Neutrophil (primary cell): ENCODE measurements around the gene INPP1.

Experiments
- H3K27ac ChIP-seq: fragments of 200-600 bp; sonication (generic); 2 replicates; pipeline ENCODE4 v1.5.1; 2016; ENCODE audit warnings: mild to moderate bottlenecking, moderate library complexity
- H3K27me3 ChIP-seq: fragments of 200-600 bp; sonication (generic); 2 replicates; pipeline ENCODE4 v1.6.0; 2016; ENCODE audit warnings: mild to moderate bottlenecking
- H3K36me3 ChIP-seq: fragments of 200-600 bp; sonication (generic); 2 replicates; pipeline ENCODE4 v1.5.1; 2017
- H3K4me1 ChIP-seq, 2 experiments: fragments of 200-600 bp in 1 of 2; sonication (generic) in 1 of 2; 1 replicate in 1 of 2; 2 replicates in 1 of 2; pipeline versions ENCODE4 v1.5.1 to v1.6.1; 2013 to 2016; ENCODE audit warnings: low read depth in 1 of 2, low read length in 1 of 2, mild to moderate bottlenecking in 1 of 2, moderate library complexity in 1 of 2; ENCODE audit not compliant: control insufficient read depth in 1 of 2, insufficient read depth in 1 of 2
- H3K4me3 ChIP-seq, 2 experiments: fragments of 200-600 bp in 1 of 2; sonication (generic) in 1 of 2; 1 replicate in 1 of 2; 2 replicates in 1 of 2; pipeline ENCODE4 v1.5.1; 2013 to 2016; ENCODE audit warnings: low read depth in 1 of 2, low read length in 1 of 2, mild to moderate bottlenecking in 1 of 2, moderate library complexity in 1 of 2
- H3K9me3 ChIP-seq: fragments of 200-600 bp; sonication (generic); 2 replicates; pipeline ENCODE4 v1.5.1; 2016
- CTCF ChIP-seq: fragments of 200-600 bp; sonication (generic); IDR thresholded peaks from 2 replicates; pipeline ENCODE4 v1.5.1; 2016; ENCODE audit warnings: antibody characterized with exemption

INPP1 gene

GRCh38 chr2:190378880-190379237, 35.5 kb downstream of the INPP1 start:
- H3K27ac ChIP-seq, result no peak overlapping the region
- H3K36me3 ChIP-seq, result no peaks in the 10 kb centered on the region
- no peaks in the 10 kb centered on the region for H3K27me3 ChIP-seq
- no peaks in the 10 kb centered on the region for H3K4me1 ChIP-seq
- TF ChIP-seq CTCF, result no peak
- no peak overlapping the region for H3K4me3 ChIP-seq
- H3K9me3 ChIP-seq, result no peaks in the 10 kb centered on the region

GRCh38 chr2:190379249-190379964, 36.0 kb downstream of the INPP1 start:
- Histone ChIP-seq H3K27ac (no peak overlapping the region), H3K4me1 (no peaks in the 10 kb centered on the region), H3K9me3 (no peaks in the 10 kb centered on the region), H3K36me3 (no peaks in the 10 kb centered on the region), H3K4me3 (no peak overlapping the region), H3K27me3 (no peaks in the 10 kb centered on the region)
- no peak for TF ChIP-seq CTCF

DNA sequence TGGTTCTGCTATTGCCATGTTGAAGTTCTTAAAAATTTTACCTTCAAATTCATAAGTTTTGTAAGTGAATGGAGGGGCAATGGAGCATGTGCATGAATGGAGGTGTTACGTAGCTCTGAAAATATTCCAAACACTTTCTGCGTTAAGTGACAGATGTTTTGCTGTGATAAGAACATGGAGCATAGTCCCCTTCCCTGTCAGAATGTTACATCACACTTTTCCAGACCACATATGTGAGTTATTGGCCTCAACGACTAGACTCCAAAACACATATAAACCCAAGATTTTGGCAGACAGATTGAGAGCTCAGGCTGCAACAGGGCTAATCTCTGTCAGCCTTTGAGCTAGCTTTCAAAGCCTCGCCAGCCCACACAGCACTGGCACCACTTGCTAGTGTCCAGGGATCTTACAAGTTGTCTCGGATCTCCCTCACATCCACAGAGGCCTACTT, 37.6 kb downstream of the INPP1 start:
- Histone ChIP-seq H3K27me3 (no peaks in the 10 kb centered on the region), H3K9me3 (no peaks in the 10 kb centered on the region), H3K27ac (no peak overlapping the region), H3K4me1 (no peaks in the 10 kb centered on the region), H3K36me3 (no peaks in the 10 kb centered on the region), H3K4me3 (no peak overlapping the region)
- no peak for TF ChIP-seq CTCF

GRCh38 chr2:190382851-190383250, 39.5 kb downstream of the INPP1 start:
- Histone ChIP-seq H3K4me3 (no peak overlapping the region), H3K9me3 (no peaks in the 10 kb centered on the region), H3K36me3 (no peaks in the 10 kb centered on the region), H3K27ac (no peak overlapping the region), H3K4me1 (no peaks in the 10 kb centered on the region), H3K27me3 (no peaks in the 10 kb centered on the region)
- TF ChIP-seq CTCF, result no peak

DNA sequence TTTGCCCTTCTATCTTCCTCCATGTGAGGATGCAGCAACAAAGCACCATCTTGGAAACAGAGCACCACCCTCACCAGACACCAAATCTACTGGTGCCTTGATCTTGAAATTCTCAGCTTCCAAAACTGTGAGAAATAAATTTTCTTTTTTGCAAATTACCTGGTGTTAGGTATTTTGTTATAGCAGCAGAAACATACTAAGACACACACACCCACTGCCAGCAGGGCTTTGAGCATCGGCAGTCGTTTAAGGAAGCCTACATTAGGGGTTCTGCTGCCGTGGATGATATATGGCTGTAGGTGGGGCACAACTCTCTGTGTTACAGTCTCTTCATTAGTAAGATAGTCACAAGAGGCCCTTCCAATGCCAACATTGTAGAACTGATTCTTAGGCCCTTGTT, 44.0 kb downstream of the INPP1 start:
- TF ChIP-seq CTCF, result no peak
- peaks cover 6% of the 10 kb centered on the region for H3K27me3 ChIP-seq
- H3K36me3 ChIP-seq, result no peaks in the 10 kb centered on the region
- no peaks in the 10 kb centered on the region for H3K4me1 ChIP-seq
- H3K9me3 ChIP-seq, result no peaks in the 10 kb centered on the region
- H3K27ac ChIP-seq, result no peak overlapping the region
- H3K4me3 ChIP-seq, result no peak overlapping the region
